Glomerular visceral epithelial cell (primary cell): ENCODE data around the gene FCHO2.

Source experiments
- DNase-seq: peaks from one replicate; pipeline ENCODE4 v3.0.0-alpha.2; 2016; ENCODE audit errors: extremely low spot score

Gene FCHO2

GRCh38 chr5:73135429-73136054 is 179.7 kb downstream of the FCHO2 start:
- peak; percentile 68 for DNase-seq

DNA sequence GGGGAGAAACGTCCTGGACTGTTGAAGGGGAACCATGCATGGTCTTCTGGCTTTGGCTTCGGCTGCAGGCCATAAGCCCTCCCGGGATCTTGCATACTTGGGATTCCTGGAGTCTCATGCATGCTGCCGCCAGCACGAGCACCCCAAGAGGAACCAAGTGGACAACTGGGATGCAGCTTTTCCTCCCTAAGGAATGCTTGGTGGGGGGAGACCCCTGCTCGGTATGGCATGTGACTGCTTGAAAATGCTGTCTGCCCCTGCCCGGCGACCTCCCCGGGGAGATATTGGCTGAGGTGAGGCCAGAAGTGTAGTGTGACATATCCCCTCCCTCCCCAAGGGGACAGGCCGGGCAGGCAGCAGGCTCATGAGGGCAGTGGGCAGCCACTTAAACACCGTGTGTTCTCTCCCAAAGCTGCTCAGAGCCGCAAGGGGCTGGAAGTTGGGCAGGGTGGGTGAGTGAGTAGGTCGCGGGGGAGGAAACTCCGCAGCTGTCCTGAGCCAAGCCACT is 180.3 kb downstream of the FCHO2 start:
- DNase-seq: peak; percentile 85

DNA sequence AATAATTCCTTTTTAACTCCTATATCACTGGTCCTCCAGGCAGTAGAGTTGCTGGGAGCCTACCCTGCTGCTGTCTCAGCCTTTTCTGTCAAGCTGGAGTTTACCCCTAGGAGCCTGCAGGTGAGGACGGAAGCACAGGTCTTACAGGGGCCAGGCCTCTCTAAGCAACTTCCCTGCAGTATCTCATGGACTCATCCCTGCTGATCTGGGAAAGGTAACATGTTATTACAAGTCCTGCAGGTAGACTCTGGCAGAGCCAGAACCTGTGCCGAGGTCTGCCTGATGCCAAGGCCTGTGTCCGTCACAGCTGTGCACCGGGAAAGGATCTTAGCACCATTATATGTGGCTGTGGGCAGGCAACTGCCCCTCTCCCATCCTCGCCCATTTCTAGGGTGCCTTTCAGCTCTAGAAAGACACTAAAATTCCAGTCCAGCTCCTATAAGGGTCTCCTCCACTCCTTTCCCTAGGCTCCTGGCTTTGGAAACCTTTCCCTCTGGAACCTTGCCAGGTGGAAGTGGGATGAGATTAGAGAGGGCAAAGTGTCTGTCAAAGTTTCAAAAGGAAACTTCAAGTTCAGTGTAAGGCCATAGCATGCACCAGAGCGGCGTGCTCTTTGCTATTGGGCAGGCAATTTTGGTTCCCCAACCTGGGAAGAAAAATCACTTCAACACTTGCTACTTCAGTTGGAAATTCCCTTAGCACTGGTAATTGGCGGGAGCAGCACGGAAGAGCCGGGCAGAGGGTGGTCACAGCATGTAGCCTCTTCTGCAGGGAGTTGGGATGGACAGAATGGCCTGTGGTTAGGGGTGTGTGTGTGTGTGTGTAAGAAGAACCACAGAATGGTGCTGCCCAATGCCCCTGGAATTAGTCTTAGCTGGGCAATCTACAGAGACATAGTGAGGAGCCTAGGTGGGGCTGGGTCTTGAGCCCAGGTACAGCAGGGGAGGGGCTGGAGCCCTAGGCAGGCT is 182.0 kb downstream of the FCHO2 start:
- peak; percentile 24 for DNase-seq

- DNase-seq: no peak
Measured at GRCh38 chr5:73139485-73139884, 183.6 kb downstream of the FCHO2 start.
